Measurements from ENCODE around the gene CCL21.
A peak's percentile ranks its signal among the peaks of the same experiment; 100 is the strongest.

CCL21 gene

GRCh38 chr9:34665067-34665380 lies 44.9 kb downstream of the CCL21 start:
- no peak for DNase-seq
- intact Hi-C loops (cut with DNase I; ENCODE audit: low total_unique reads), result no loop called here
- peaks cover 0 to 31% (median 18%) of the 10 kb centered on the region in 4 donors for H3K4me1 ChIP-seq
- no peak for TF ChIP-seq CTCF (IDR thresholded peaks at IDR 0.05)
- peak overlapping the region; percentile 67 to 85 for H3K4me3 ChIP-seq
- peak overlapping the region; percentile 96 to 98 for H3K27ac ChIP-seq
- no peaks in the 10 kb centered on the region for H3K9me3 ChIP-seq
- peaks cover 11 to 53% (median 23%) of the 10 kb centered on the region in 3 donors for H3K36me3 ChIP-seq
- H3K27me3 ChIP-seq, result no peaks in the 10 kb centered on the region

DNA sequence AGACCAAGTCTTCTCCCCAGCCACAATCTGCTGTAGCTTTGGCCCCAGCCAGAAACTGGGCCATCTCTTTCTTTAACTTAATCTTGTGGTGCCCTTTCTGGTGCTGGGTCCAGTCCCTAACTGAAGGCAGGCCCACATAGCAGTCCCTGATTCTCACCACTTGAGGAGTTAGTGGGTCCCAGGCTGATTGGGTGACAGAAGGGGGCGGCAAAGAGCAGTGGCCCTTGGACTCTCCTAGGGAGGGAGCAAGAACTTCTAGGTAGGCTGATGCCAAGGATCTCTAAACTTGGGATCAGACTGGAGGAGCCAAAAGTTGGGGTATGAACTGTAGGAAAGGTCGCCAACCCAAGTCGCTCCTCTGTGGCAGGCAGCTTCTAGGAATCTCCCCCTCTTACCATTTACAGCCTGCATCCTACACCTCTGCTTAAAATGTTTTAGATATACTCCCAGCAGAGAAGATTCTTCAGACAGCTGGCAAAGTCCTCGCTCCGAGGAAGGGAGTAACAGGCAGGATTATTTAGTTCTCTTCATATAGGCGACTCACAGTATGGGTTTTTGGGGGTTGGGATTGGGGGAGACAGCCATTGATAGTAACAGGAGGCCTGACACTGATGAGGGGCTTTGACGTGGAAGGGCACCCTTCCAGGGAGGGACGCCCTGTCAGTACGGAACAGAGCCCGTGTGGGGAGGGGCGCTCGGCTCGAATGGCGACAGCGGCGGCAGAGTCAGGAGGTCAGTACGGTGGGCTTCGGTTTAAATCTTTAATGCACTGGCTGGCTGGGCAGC lies 45.5 kb downstream of the CCL21 start:
- Histone ChIP-seq H3K27ac (peak overlapping the region; percentile 96 to 98), H3K4me3 (peak overlapping the region; percentile 67 to 85), H3K4me1 (peaks cover 0 to 31% (median 18%) of the 10 kb centered on the region in 4 donors), H3K27me3 (no peaks in the 10 kb centered on the region), H3K9me3 (no peaks in the 10 kb centered on the region), H3K36me3 (peaks cover 14 to 58% (median 27%) of the 10 kb centered on the region in 3 donors)
- intact Hi-C loops (cut with DNase I; ENCODE audit: low total_unique reads), result no loop called here
- DNase-seq, result peak; percentile 90 to 91
- peak; percentile 84 to 90 for TF ChIP-seq CTCF (IDR thresholded peaks at IDR 0.05)

DNA sequence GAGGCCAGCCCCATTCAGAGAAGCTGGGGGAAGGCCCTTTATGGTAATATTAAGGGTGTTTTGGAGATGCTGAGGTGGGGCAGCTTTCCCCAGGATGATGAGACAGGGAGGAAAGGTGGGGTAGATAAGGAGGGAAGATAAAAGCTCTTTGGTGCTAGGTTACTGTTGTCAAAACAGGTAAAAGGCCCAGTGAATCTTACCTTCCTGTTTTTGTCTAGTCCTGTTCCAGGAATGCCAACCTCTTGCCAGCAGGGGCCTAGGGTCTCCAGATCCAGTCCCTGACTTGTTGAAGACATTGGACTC lies 46.7 kb downstream of the CCL21 start:
- DNase-seq, result no peak
- Histone ChIP-seq H3K9me3 (no peaks in the 10 kb centered on the region), H3K4me1 (peaks cover 0 to 31% (median 18%) of the 10 kb centered on the region in 4 donors), H3K36me3 (peaks cover 14 to 51% (median 22%) of the 10 kb centered on the region in 3 donors), H3K27ac (peak overlapping the region in 1 of 2 donors; percentile 96), H3K4me3 (no peak overlapping the region), H3K27me3 (no peaks in the 10 kb centered on the region)
- TF ChIP-seq CTCF (IDR thresholded peaks at IDR 0.05), result no peak
- intact Hi-C loops (cut with DNase I; ENCODE audit: low total_unique reads), result no loop called here

DNA sequence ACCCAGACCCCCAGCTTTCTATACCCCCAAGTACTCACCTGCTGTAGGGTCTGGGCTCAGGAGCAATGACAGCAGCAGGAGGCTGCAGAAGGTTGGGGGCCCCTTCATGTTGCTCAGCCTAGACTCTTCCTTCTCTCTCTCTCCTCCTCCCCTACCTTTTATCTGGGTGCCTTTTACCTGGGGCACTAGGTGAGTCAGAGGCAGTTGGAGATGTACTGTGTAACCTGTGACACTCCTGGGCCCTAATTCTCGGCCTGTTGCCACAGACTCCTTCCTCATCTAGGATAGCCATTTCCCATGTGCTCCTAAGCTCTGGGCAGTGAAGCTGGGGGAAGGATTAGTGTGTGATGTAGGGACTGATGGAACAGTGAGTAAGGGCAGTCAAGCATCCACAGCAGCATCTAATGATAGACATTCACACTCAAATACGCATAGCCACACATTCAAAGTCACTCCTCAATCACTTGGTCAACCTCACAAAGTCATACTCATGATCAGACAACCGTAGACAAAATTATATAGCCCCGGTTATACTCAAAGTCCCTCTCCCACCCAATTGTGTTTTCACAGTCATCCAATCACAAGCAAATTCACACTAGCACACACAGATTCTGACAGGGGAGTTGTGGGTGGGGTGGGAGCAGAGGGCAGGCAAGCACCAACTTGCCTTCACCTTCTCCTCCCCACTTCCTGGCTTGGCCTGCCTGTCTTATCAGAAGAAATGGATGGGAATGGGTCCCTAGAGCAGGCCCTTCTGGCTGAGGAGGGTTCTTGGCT lies 47.2 kb downstream of the CCL21 start, which contains the start of gene CCL27:
Gene CCL27, minus strand, starts transcription at position 132 of the 777 bp plus-strand sequence. Its CDS starts 24 bp downstream, at position 108.
- intact Hi-C loops (cut with DNase I; ENCODE audit: low total_unique reads), result no loop called here
- no peak for TF ChIP-seq CTCF (IDR thresholded peaks at IDR 0.05)
- Histone ChIP-seq H3K9me3 (no peaks in the 10 kb centered on the region), H3K27me3 (no peaks in the 10 kb centered on the region), H3K27ac (peak within 1 kb of the TSS; percentile 96 to 98), H3K4me3 (no peak within 1 kb of the TSS), H3K36me3 (peaks cover 14 to 47% (median 20%) of the 10 kb centered on the region in 3 donors), H3K4me1 (peaks cover 0 to 31% (median 18%) of the 10 kb centered on the region in 4 donors)
- DNase-seq, result no peak

- intact Hi-C loops (cut with DNase I; ENCODE audit: low total_unique reads), result no loop called here
- Histone ChIP-seq H3K9me3 (no peaks in the 10 kb centered on the region), H3K4me3 (no peak overlapping the region), H3K27me3 (no peaks in the 10 kb centered on the region), H3K27ac (no peak overlapping the region), H3K36me3 (peaks cover 14 to 50% (median 20%) of the 10 kb centered on the region in 3 donors), H3K4me1 (peaks cover 0 to 25% (median 14%) of the 10 kb centered on the region in 4 donors)
- no peak for DNase-seq
- TF ChIP-seq CTCF (IDR thresholded peaks at IDR 0.05), result no peak
Measured at GRCh38 chr9:34659592-34660253, 50.2 kb downstream of the CCL21 start.

Data from tibial artery (tissue), 4 donors.